Measurements from ENCODE around the gene CEP104.

The CEP104 gene

GRCh38 chr1:3856923-3857790 lies at the start of gene CEP104, which contains the start of gene DFFB:
TSS of gene CEP104 (minus strand) at chr1:3857211. CDS start at chr1:3852407, 4,804 bp downstream.
TSS of gene DFFB (plus strand) at chr1:3857476. CDS start at chr1:3857604, 128 bp downstream.
- H3K4me3 ChIP-seq (ENCODE audit: low read depth, low read length), result peak within 1 kb of the TSS; percentile 87
- no peak for TF ChIP-seq CTCF (IDR thresholded peaks at IDR 0.05; ENCODE audit: low read depth, low read length, missing control alignments)
- in situ Hi-C loops (cut with HindIII; ENCODE audit: low sequenced_read_pairs), result no loop called here
- peak; percentile 63 for DNase-seq (ENCODE audit: low read depth)

GRCh38 chr1:3906672-3907020 lies 49.6 kb upstream of the CEP104 start:
- DNase-seq (ENCODE audit: low read depth), result no peak
- no peak for TF ChIP-seq CTCF (IDR thresholded peaks at IDR 0.05; ENCODE audit: low read depth, low read length, missing control alignments)
- in situ Hi-C loops (cut with HindIII; ENCODE audit: low sequenced_read_pairs), result no loop called here
- no peak overlapping the region for H3K4me3 ChIP-seq (ENCODE audit: low read depth, low read length)

- in situ Hi-C loops (cut with HindIII; ENCODE audit: low sequenced_read_pairs), result no loop called here
- no peak overlapping the region for H3K4me3 ChIP-seq (ENCODE audit: low read depth, low read length)
- no peak for DNase-seq (ENCODE audit: low read depth)
Observed at GRCh38 chr1:3905953-3906671, 49.1 kb upstream of the CEP104 start.

GRCh38 chr1:3905266-3905952 lies 48.4 kb upstream of the CEP104 start:
- in situ Hi-C loops (cut with HindIII; ENCODE audit: low sequenced_read_pairs), result no loop called here
- no peak overlapping the region for H3K4me3 ChIP-seq (ENCODE audit: low read depth, low read length)
- no peak for DNase-seq (ENCODE audit: low read depth)
- TF ChIP-seq CTCF (IDR thresholded peaks at IDR 0.05; ENCODE audit: low read depth, low read length, missing control alignments), result no peak

More at GRCh38 chr1:3905953-3906671, 49.1 kb upstream of the CEP104 start:
- no peak for TF ChIP-seq CTCF (IDR thresholded peaks at IDR 0.05; ENCODE audit: low read depth, low read length, missing control alignments)

GRCh38 chr1:3904843-3905185 lies 47.8 kb upstream of the CEP104 start:
- in situ Hi-C loops (cut with HindIII; ENCODE audit: low sequenced_read_pairs), result no loop called here
- no peak for DNase-seq (ENCODE audit: low read depth)
- no peak for TF ChIP-seq CTCF (IDR thresholded peaks at IDR 0.05; ENCODE audit: low read depth, low read length, missing control alignments)
- H3K4me3 ChIP-seq (ENCODE audit: low read depth, low read length), result no peak overlapping the region

Data from astrocyte of the cerebellum (primary cell).